HepG2 (cell line): Measurements from ENCODE around the gene OTOP3. TPM values are rescaled to one million over a fixed set of nuclear protein-coding genes. Genes with fewer than 3 reads are reported as not detected.
A peak's percentile ranks its signal among the peaks of the same experiment; 100 is the strongest.

Experiments used
- ATAC-seq: fragments of 200-7000 bp; cut with Tn5 transposase; 3 replicates; pipeline ENCODE4 v1.9.1; 2020; ENCODE audit warnings: mild to moderate bottlenecking, moderate library complexity
- BruUV-seq: library from RNA; stranded (reverse); fragments of 400-500 nt; replicated peaks from 2 replicates; lab custom pipeline; 2021; lab: Mats Ljungman, UMichigan
- CTCF ChIA-PET: fragments of 300-600 bp; formaldehyde crosslinking; extraction: SDS; loops from one replicate; lab custom pipeline; 2021; ENCODE audit warnings: low total read pairs, inconsistent platforms, low intra/inter-chr PET ratio; lab: Yijun Ruan, JAX
- POLR2A ChIA-PET: fragments of 350-600 bp; sonication (Branson Sonifier 250); formaldehyde crosslinking; loops from one replicate; lab custom pipeline; 2020; ENCODE audit warnings: antibody characterized with exemption, inconsistent platforms; lab: Yijun Ruan, JAX
- DNase-seq: peaks from one replicate; pipeline ENCODE4 v3.0.0-alpha.2; 2015; ENCODE audit warnings: low spot score
- FAIRE-seq: peaks from 3 replicates; lab custom pipeline; 2011; peaks lifted over from hg19 to GRCh38; lab: Jason Lieb, UNC
- H2AFZ ChIP-seq: one replicate; pipeline ENCODE4 v1.6.1; 2011; ENCODE audit warnings: low read length, inconsistent platforms
- H3K27ac ChIP-seq: fragments of 300-600 bp; 3 replicates; pipeline ENCODE4 v1.8.0; 2011; ENCODE audit warnings: mixed run types, mild to moderate bottlenecking, mixed read lengths, low read length, inconsistent platforms; ENCODE audit not compliant: insufficient read depth; ENCODE audit errors: extremely low read length
- H3K27me3 ChIP-seq, 2 experiments: fragments of 200-600 bp in 1 of 2; 2 replicates in 1 of 2; 3 replicates in 1 of 2; pipeline versions ENCODE4 v1.6.0 to v1.8.0; 2011; ENCODE audit warnings: low read length in 2 of 2, mild to moderate bottlenecking in 2 of 2, moderate library complexity in 2 of 2, inconsistent platforms in 1 of 2; ENCODE audit not compliant: insufficient read depth in 2 of 2, control insufficient read depth in 1 of 2
- H3K36me3 ChIP-seq, 2 experiments: fragments of 200-600 bp in 1 of 2; replicated peaks in 1 of 2; 2 replicates in 1 of 2; 3 replicates in 1 of 2; pipeline versions ENCODE4 v1.5.1 to v1.8.0; 2011; ENCODE audit warnings: low read length in 2 of 2, inconsistent platforms in 1 of 2; ENCODE audit not compliant: insufficient read depth in 2 of 2, control insufficient read depth in 1 of 2
- H3K4me1 ChIP-seq: 2 replicates; pipeline ENCODE4 v1.5.1; 2012; ENCODE audit warnings: low read length, inconsistent platforms; ENCODE audit not compliant: insufficient read depth
- H3K4me2 ChIP-seq: 2 replicates; pipeline ENCODE4 v1.6.0; 2011; ENCODE audit warnings: low read depth, low read length, inconsistent platforms
- H3K4me3 ChIP-seq, 3 experiments: fragments of 200-600 bp in 1 of 3; sonication (generic), shearing (Covaris generic) in 1 of 3; replicated peaks in 1 of 3; 2 replicates each; pipeline ENCODE4 v1.5.1; 2011 to 2016; ENCODE audit warnings: low read length in 3 of 3, inconsistent platforms in 2 of 3, low read depth in 2 of 3, mild to moderate bottlenecking in 2 of 3, control low read depth in 1 of 3, mixed read lengths in 1 of 3; ENCODE audit not compliant: insufficient read depth in 1 of 3
- H3K79me2 ChIP-seq: one replicate; pipeline ENCODE4 v1.6.1; 2011; ENCODE audit warnings: low read length, inconsistent platforms; ENCODE audit not compliant: insufficient read depth
- H3K9ac ChIP-seq: 2 replicates; pipeline ENCODE4 v1.6.0; 2011; ENCODE audit warnings: mild to moderate bottlenecking, low read depth, low read length, inconsistent platforms; ENCODE audit not compliant: insufficient read depth
- H3K9me3 ChIP-seq: 2 replicates; pipeline ENCODE4 v1.5.1; 2012; ENCODE audit warnings: mild to moderate bottlenecking, low read length
- H4K20me1 ChIP-seq: 2 replicates; pipeline ENCODE4 v1.6.0; 2011; ENCODE audit warnings: inconsistent platforms, mild to moderate bottlenecking, low read length, moderate library complexity; ENCODE audit not compliant: insufficient read depth
- ASH2L ChIP-seq: fragments of 300-600, 200-600 bp; sonication (generic); IDR thresholded peaks from 2 replicates; pipeline ENCODE4 v1.7.0; 2017; ENCODE audit warnings: low read depth, mild to moderate bottlenecking, moderate library complexity, mixed read lengths, low read length; ENCODE audit not compliant: insufficient read length
- FOXA3 ChIP-seq: IDR thresholded peaks from 2 replicates; pipeline ENCODE4 v1.6.1; 2016; ENCODE audit warnings: missing genetic modification reagents, missing compliant biosample characterization
- GATAD2A ChIP-seq: IDR thresholded peaks from 2 replicates; pipeline ENCODE4 v1.6.1; 2016
- GPN1 ChIP-seq: sonication (generic); formaldehyde crosslinking; IDR thresholded peaks from 2 replicates; pipeline ENCODE4 v1.5.1; 2020; ENCODE audit warnings: missing genetic modification reagents, borderline replicate concordance
- HES4 ChIP-seq: sonication (generic); formaldehyde crosslinking; IDR thresholded peaks from 2 replicates; pipeline ENCODE4 v1.9.0; 2021; ENCODE audit warnings: mild to moderate bottlenecking, missing genetic modification reagents, borderline replicate concordance
- HIVEP1 ChIP-seq: sonication (generic); formaldehyde crosslinking; IDR thresholded peaks from 2 replicates; pipeline ENCODE4 v1.4.0; 2020; ENCODE audit warnings: mild to moderate bottlenecking, missing genetic modification reagents
- KDM2A ChIP-seq: sonication (generic); formaldehyde crosslinking; IDR thresholded peaks from 2 replicates; pipeline ENCODE4 v1.4.0; 2020; ENCODE audit warnings: low read depth, missing genetic modification reagents, borderline replicate concordance
- MNT ChIP-seq: fragments of 450-650 bp; IDR thresholded peaks from 2 replicates; pipeline ENCODE4 v1.6.1; 2016
- MXD3 ChIP-seq: IDR thresholded peaks from 2 replicates; pipeline ENCODE4 v1.6.1; 2016; ENCODE audit warnings: mild to moderate bottlenecking, missing biosample characterization, missing genetic modification reagents
- NBN ChIP-seq: fragments of 450-650 bp; conservative IDR thresholded peaks from 2 replicates; pipeline ENCODE4 v1.6.1; 2017
- NKX3-1 ChIP-seq: sonication (generic); formaldehyde crosslinking; IDR thresholded peaks from 2 replicates; pipeline ENCODE4 v1.5.0; 2020; ENCODE audit warnings: missing genetic modification reagents
- RBM22 ChIP-seq: fragments of 200-400 bp; formaldehyde crosslinking; optimal IDR thresholded peaks from 2 replicates; pipeline ENCODE3; 2017; ENCODE audit warnings: mild to moderate bottlenecking, low read length, moderate library complexity
- RCOR2 ChIP-seq: IDR thresholded peaks from 2 replicates; pipeline ENCODE4 v1.6.1; 2016; ENCODE audit warnings: missing biosample characterization, missing genetic modification reagents
- SKIL ChIP-seq: sonication (generic); formaldehyde crosslinking; IDR thresholded peaks from 2 replicates; pipeline ENCODE4 v1.8.0; 2022; ENCODE audit warnings: missing genetic modification reagents, mild to moderate bottlenecking, moderate library complexity, borderline replicate concordance
- TIGD3 ChIP-seq: sonication (generic); formaldehyde crosslinking; IDR thresholded peaks from 2 replicates; pipeline ENCODE4 v1.5.1; 2020; ENCODE audit warnings: mild to moderate bottlenecking, missing genetic modification reagents, borderline replicate concordance
- ZNF207 ChIP-seq: fragments of 450-650 bp; IDR thresholded peaks from 2 replicates; pipeline ENCODE4 v1.6.1; 2016; ENCODE audit warnings: antibody characterized with exemption, borderline replicate concordance
- ZNF3 ChIP-seq: IDR thresholded peaks from 2 replicates; pipeline ENCODE4 v1.7.0; 2017; ENCODE audit warnings: inconsistent platforms
- ZNF354B ChIP-seq: sonication (generic); formaldehyde crosslinking; IDR thresholded peaks from 2 replicates; pipeline ENCODE4 v1.8.0; 2022; ENCODE audit warnings: mild to moderate bottlenecking, missing genetic modification reagents
- ZNF652 ChIP-seq: IDR thresholded peaks from 2 replicates; pipeline ENCODE4 v1.6.1; 2016; ENCODE audit warnings: low read depth, borderline replicate concordance
- WGBS: methylation state at CpG from one replicate; pipeline ENCODE4 v1.1.6; 2017; ENCODE audit warnings: low lambda C conversion rate; 5-methylcytosine and 5-hydroxymethylcytosine counted together
- in situ Hi-C: cut with HindIII; loops from 2 replicates; pipeline ENCODE4 v1.10.0; 2017; ENCODE audit warnings: low pct_unique_long_range_greater_than_20kb; ENCODE audit not compliant: extremely low pct_ligation_motif_present
- intact Hi-C: fragments of 100-400 bp; cut with micrococcal nuclease; formaldehyde crosslinking; loops from one replicate; pipeline ENCODE4 v1.10.0; 2022; ENCODE audit not compliant: unreplicated experiment
- polyA plus RNA-seq, 8 experiments: library from polyadenylated mRNA; depleted of rRNA in 3 of 8; stranded (reverse) in 7 of 8; unstranded in 1 of 8; fragments of >200 nt; fragmentation: Illumina TruSeq in 4 of 8; extraction: Trizol in 4 of 8; gene quantifications; 2 replicates each; pipeline versions ENCODE4 v1.2.1 to v1.2.3, GENCODE V29; 2011 to 2016; ENCODE audit warnings: low read depth in 4 of 8, missing spikeins in 1 of 8, mixed read lengths in 1 of 8; ENCODE audit not compliant: insufficient read depth in 1 of 8
- total RNA-seq, 5 experiments: library from RNA; depleted of rRNA; stranded (reverse); fragments of >200 nt; fragmentation: Illumina TruSeq; extraction: Trizol; gene quantifications; 2 replicates each; pipeline ENCODE4 v1.2.3, GENCODE V29; 2016; ENCODE audit warnings: low read depth in 1 of 5

OTOP3 gene
- total and polyA plus RNA-seq, 2 of the 13 experiments (the other 11 are each of a cell fraction or from before 2014, with no cell fraction given) = not detected

GRCh38 chr17:74916851-74917199 is 18.9 kb upstream of the OTOP3 start:
- DNase-seq (no peak), FAIRE-seq (peak; percentile 56), ATAC-seq (no peak)
- peaks cover 8 to 46% of the 10 kb centered on the region in 2 experiments for H3K27me3 ChIP-seq
- intact Hi-C loops = no loop called here
- 64% methylated on average over 11 of the region's 11 CpGs for WGBS
- no peaks in the 10 kb centered on the region for H3K9me3 ChIP-seq
- H3K27ac ChIP-seq = no peak overlapping the region
- H3K79me2 ChIP-seq = no peaks in the 10 kb centered on the region
- CTCF ChIA-PET = no interaction called here
- H2AFZ ChIP-seq = no peak overlapping the region
- no peak overlapping the region for H3K4me2 ChIP-seq
- POLR2A ChIA-PET = interaction anchor here (1.0 kb wide), 1 partner anchor 44 kb away, joined by 3 read pairs; the partner anchor contains the start of gene FDXR
- no peak overlapping the region for H3K4me3 ChIP-seq
- H3K36me3 ChIP-seq = no peaks in the 10 kb centered on the region
- H4K20me1 ChIP-seq = no peaks in the 10 kb centered on the region
- no peak for TF ChIP-seq ZNF3 (CRISPR knock-in tag)
- no peak for TF ChIP-seq GPN1 (CRISPR knock-in tag)
- TF ChIP-seq ZNF652 = no peak
- no peak for TF ChIP-seq KDM2A (CRISPR knock-in tag)
- TF ChIP-seq MNT = peak; percentile 84
- no peak for TF ChIP-seq ZNF354B
- TF ChIP-seq ZNF207 = 0 out of 2 replicates have a peak, but pooled peaks have one; percentile 39
- no peak for TF ChIP-seq HES4 (CRISPR knock-in tag)
- TF ChIP-seq FOXA3 (CRISPR knock-in tag) = no peak
- TF ChIP-seq HIVEP1 = no peak
- no peak for TF ChIP-seq ASH2L
- TF ChIP-seq NKX3-1 (CRISPR knock-in tag) = no peak
- no peak for TF ChIP-seq RBM22
- TF ChIP-seq NBN = 0 out of 2 replicates have a peak, but pooled peaks have one; percentile 68
- 0 out of 2 replicates have a peak, but pooled peaks have one; percentile 10 for TF ChIP-seq SKIL (CRISPR knock-in tag)
- no peak for TF ChIP-seq RCOR2 (CRISPR knock-in tag)
- TF ChIP-seq GATAD2A = no peak
- TF ChIP-seq MXD3 (CRISPR knock-in tag) = no peak
- no peak for TF ChIP-seq TIGD3 (CRISPR knock-in tag)
- peaks cover 29% of the 10 kb centered on the region for H3K4me1 ChIP-seq
- in situ Hi-C loops = loop anchor here (5.0 kb wide), 1 partner anchor 90 kb away; no protein-coding TSS in a partner anchor
- no TSS peak for BruUV-seq
- no peak overlapping the region for H3K9ac ChIP-seq
